GM12878 (cell line): Measurements from ENCODE around the gene EP400. TPM values are rescaled to one million over a fixed set of nuclear protein-coding genes. Genes with fewer than 3 reads are reported as not detected.

Source experiments
- ATAC-seq: fragments of 200-7000 bp; cut with Tn5 transposase; 3 replicates; pipeline ENCODE4 v1.9.1; 2020; ENCODE audit warnings: mild to moderate bottlenecking, moderate library complexity
- BruUV-seq: library from RNA; stranded (reverse); fragments of 400-500 nt; replicated peaks from 2 replicates; lab custom pipeline; 2021; lab: Mats Ljungman, UMichigan
- CTCF ChIA-PET: fragments of 300-600 bp; sonication (Branson Sonifier 250); formaldehyde crosslinking; extraction: SDS; loops from one replicate; lab custom pipeline; 2021; ENCODE audit warnings: inconsistent platforms; lab: Yijun Ruan, JAX
- POLR2A ChIA-PET: fragments of 350-600 bp; formaldehyde crosslinking; extraction: SDS; loops from one replicate; lab custom pipeline; 2021; ENCODE audit warnings: inconsistent platforms; lab: Charles Lee
- RAD21 ChIA-PET: fragments of 300-600 bp; sonication (Branson Sonifier 250); formaldehyde crosslinking; loops from one replicate; lab custom pipeline; 2023; ENCODE audit warnings: antibody characterized with exemption; ENCODE audit not compliant: unreplicated experiment; lab: Charles Lee
- SMC1A ChIA-PET: fragments of 300-600 bp; sonication (Branson Sonifier 250); formaldehyde crosslinking; loops from one replicate; lab custom pipeline; 2023; ENCODE audit not compliant: unreplicated experiment, uncharacterized antibody; lab: Charles Lee
- DNase-seq: peaks from one replicate; pipeline ENCODE4 v3.0.0-alpha.2; 2011; ENCODE audit warnings: low read depth, low spot score
- FAIRE-seq: peaks from 3 replicates; lab custom pipeline; 2011; peaks lifted over from hg19 to GRCh38; lab: Jason Lieb, UNC
- H2AFZ ChIP-seq: 2 replicates; pipeline ENCODE4 v1.6.0; 2011; ENCODE audit warnings: low read depth, low read length, control low read depth; ENCODE audit not compliant: control insufficient read depth
- H3K27ac ChIP-seq: 2 replicates; pipeline ENCODE4 v1.5.1; 2011; ENCODE audit warnings: control low read depth; ENCODE audit not compliant: control insufficient read depth, insufficient read depth
- H3K27me3 ChIP-seq, 2 experiments: replicated peaks in 1 of 2; 2 replicates each; pipeline versions ENCODE4 v1.6.0 to v1.6.1; 2011; ENCODE audit warnings: low read length in 1 of 2; ENCODE audit not compliant: control insufficient read depth in 2 of 2, insufficient read depth in 2 of 2
- H3K36me3 ChIP-seq, 2 experiments: 2 replicates each; pipeline ENCODE4 v1.5.1; 2011; ENCODE audit warnings: low read length in 1 of 2; ENCODE audit not compliant: control insufficient read depth in 2 of 2, insufficient read depth in 2 of 2
- H3K4me1 ChIP-seq: 2 replicates; pipeline ENCODE4 v1.6.1; 2011; ENCODE audit warnings: mild to moderate bottlenecking, low read length, moderate library complexity, mixed read lengths; ENCODE audit not compliant: control insufficient read depth, insufficient read depth
- H3K4me2 ChIP-seq: 2 replicates; pipeline ENCODE4 v1.6.0; 2011; ENCODE audit warnings: control low read depth; ENCODE audit not compliant: control insufficient read depth, insufficient read depth
- H3K4me3 ChIP-seq: fragments of 200-600 bp; sonication (generic); 2 replicates; pipeline ENCODE4 v1.5.1; 2016
- H3K79me2 ChIP-seq: 2 replicates; pipeline ENCODE4 v1.6.0; 2011; ENCODE audit warnings: low read length; ENCODE audit not compliant: control insufficient read depth, insufficient read depth
- H3K9ac ChIP-seq: 2 replicates; pipeline ENCODE4 v1.8.0; 2011; ENCODE audit warnings: low read length, control low read depth, mixed read lengths; ENCODE audit not compliant: control insufficient read depth, insufficient read depth
- H3K9me3 ChIP-seq: replicated peaks from 3 replicates; pipeline ENCODE4 v1.5.1; 2011; ENCODE audit warnings: mild to moderate bottlenecking, low read length; ENCODE audit not compliant: control insufficient read depth, insufficient read depth
- H4K20me1 ChIP-seq: 2 replicates; pipeline ENCODE4 v1.6.0; 2011; ENCODE audit not compliant: control insufficient read depth, insufficient read depth
- ATF2 ChIP-seq: IDR thresholded peaks from 2 replicates; pipeline ENCODE4 v1.6.1; 2012; ENCODE audit warnings: low read length, inconsistent platforms
- ATF7 ChIP-seq: fragments of 450-650 bp; IDR thresholded peaks from 2 replicates; pipeline ENCODE4 v1.6.1; 2016; ENCODE audit warnings: low read depth, mild to moderate bottlenecking
- CBX5 ChIP-seq: sonication (generic); IDR thresholded peaks from 2 replicates; pipeline ENCODE4 v1.6.1; 2016; ENCODE audit warnings: low read depth, moderate library complexity, mild to moderate bottlenecking, inconsistent platforms
- DPF2 ChIP-seq: fragments of 450-650 bp; IDR thresholded peaks from 2 replicates; pipeline ENCODE4 v1.6.1; 2017; ENCODE audit warnings: mild to moderate bottlenecking
- HDAC6 ChIP-seq: fragments of 200-600 bp; sonication (generic); IDR thresholded peaks from one replicate; pipeline ENCODE4 v1.8.0; 2017; ENCODE audit warnings: antibody characterized with exemption; ENCODE audit not compliant: unreplicated experiment
- POLR2A ChIP-seq: IDR thresholded peaks from 2 replicates; pipeline ENCODE4 v1.6.1; 2011; ENCODE audit warnings: low read depth, mild to moderate bottlenecking, low read length
- RAD51 ChIP-seq: fragments of 450-650 bp; IDR thresholded peaks from 2 replicates; pipeline ENCODE4 v1.6.1; 2016; ENCODE audit warnings: moderate library complexity, mild to moderate bottlenecking, inconsistent platforms
- SMARCA5 ChIP-seq: fragments of 450-650 bp; IDR thresholded peaks from 2 replicates; pipeline ENCODE4 v1.6.1; 2017; ENCODE audit warnings: mild to moderate bottlenecking
- SUPT20H ChIP-seq: IDR thresholded peaks from 2 replicates; pipeline ENCODE4 v1.6.1; 2011; ENCODE audit warnings: low read depth, mild to moderate bottlenecking, low read length, moderate library complexity, borderline replicate concordance; ENCODE audit not compliant: control insufficient read depth
- TAF1 ChIP-seq: IDR thresholded peaks from 2 replicates; pipeline ENCODE4 v1.6.1; 2011; ENCODE audit warnings: mild to moderate bottlenecking, low read depth, low read length, borderline replicate concordance
- TCF12 ChIP-seq: IDR thresholded peaks from 2 replicates; pipeline ENCODE4 v1.6.1; 2011; ENCODE audit warnings: low read depth, mild to moderate bottlenecking, low read length
- WRNIP1 ChIP-seq: IDR thresholded peaks from 2 replicates; pipeline ENCODE4 v1.6.1; 2011; ENCODE audit warnings: low read depth, low read length, improper control_type of control experiment, borderline replicate concordance
- ZNF217 ChIP-seq: fragments of 450-650 bp; IDR thresholded peaks from 2 replicates; pipeline ENCODE4 v1.6.1; 2017; ENCODE audit warnings: antibody characterized with exemption, mild to moderate bottlenecking
- ZNF384 ChIP-seq: IDR thresholded peaks from 2 replicates; pipeline ENCODE4 v1.6.1; 2012; ENCODE audit warnings: low read depth, mild to moderate bottlenecking, low read length, improper control_type of control experiment, borderline replicate concordance
- WGBS: methylation state at CpG from one replicate; pipeline ENCODE4 v1.1.6; 2016; ENCODE audit warnings: low lambda C conversion rate; ENCODE audit not compliant: insufficient replicate concordance, insufficient coverage; ENCODE audit errors: missing lambda C conversion rate; 5-methylcytosine and 5-hydroxymethylcytosine counted together
- in situ Hi-C: fragments of 300-500 bp; cut with MboI; formaldehyde crosslinking; loops from 9 replicates; pipeline ENCODE4 v1.14.3; 2018; ENCODE audit warnings: mixed read lengths
- intact Hi-C: fragments of 100-400 bp; cut with micrococcal nuclease; formaldehyde crosslinking; loops from one replicate; pipeline ENCODE4 v1.14.2; 2022; ENCODE audit not compliant: unreplicated experiment
- polyA plus RNA-seq, 11 experiments: library from polyadenylated mRNA; depleted of rRNA in 4 of 11; unstranded in 6 of 11; stranded (reverse) in 5 of 11; fragments of >200 nt; fragmentation: Nextera tagmentation in 4 of 11; fragmentation: Illumina TruSeq in 1 of 11; extraction: Ambion mirVana in 4 of 11; extraction: Trizol in 1 of 11; gene quantifications; 1 replicate in 1 of 11; 2 replicates in 10 of 11; pipeline versions ENCODE4 v1.2.1 to v1.2.3, GENCODE V29; 2011 to 2016; ENCODE audit warnings: inconsistent platforms in 2 of 11, missing spikeins in 2 of 11, low read depth in 1 of 11
- total RNA-seq, 4 experiments: library from RNA; depleted of rRNA in 3 of 4; stranded (reverse); fragments of >200 nt in 3 of 4; fragmentation: Illumina TruSeq in 1 of 4; extraction: Trizol in 1 of 4; gene quantifications; 2 replicates each; pipeline versions ENCODE4 v1.2.1 to v1.2.3, GENCODE V29; 2013 to 2021
- TF ChIP-seq, protein P1 (sequence below): fragments of 450-650 bp; IDR thresholded peaks from 2 replicates; pipeline ENCODE4 v1.6.1; 2018; ENCODE audit warnings: borderline replicate concordance, mild to moderate bottlenecking; ENCODE audit not compliant: partially characterized antibody
- TF ChIP-seq, protein P2 (sequence below): fragments of 450-650 bp; IDR thresholded peaks from 2 replicates; pipeline ENCODE4 v1.6.1; 2016; ENCODE audit warnings: mild to moderate bottlenecking, moderate library complexity, borderline replicate concordance

The EP400 gene
- total and polyA plus RNA-seq, 10 of the 15 experiments (the other 5 are each of a cell fraction or from before 2014, with no cell fraction given): 3.8 to 44.2 (median 8.4) TPM

GRCh38 chr12:132083941-132084620, 134.3 kb downstream of the EP400 start:
- peaks cover 0 to 6% of the 10 kb centered on the region in 2 experiments; a peak in 2 of 4 replicates for H3K36me3 ChIP-seq
- intact Hi-C loops: no loop called here
- WGBS: under 1% methylated on average over 68 of the region's 84 CpGs
- peaks cover 18% of the 10 kb centered on the region for H3K79me2 ChIP-seq
- H3K9me3 ChIP-seq: no peaks in the 10 kb centered on the region
- in situ Hi-C loops: no loop called here
- no peaks in the 10 kb centered on the region for H3K27me3 ChIP-seq
- peak overlapping the region; percentile 70 for H3K4me3 ChIP-seq
- peak; percentile 50 for DNase-seq
- ChIA-PET RAD21 (interaction anchor here (1.4 kb wide), 1 partner anchor 13 kb away, joined by 3 read pairs; no protein-coding TSS in a partner anchor), SMC1A (interaction anchor here (0.9 to 1.5 kb wide), 2 partner anchors 13 to 15 kb away, joined by 4 to 5 read pairs; no protein-coding TSS in a partner anchor), CTCF (interaction anchor here (2.2 kb wide), 1 partner anchor 10 kb away, joined by 5 read pairs; no protein-coding TSS in a partner anchor), POLR2A (interaction anchor here (0.6 to 1.5 kb wide), 4 partner anchors 9 to 475 kb away, joined by 3 to 6 read pairs (median 4); no protein-coding TSS in a partner anchor)
- BruUV-seq: no TSS peak
- H4K20me1 ChIP-seq: no peaks in the 10 kb centered on the region
- H3K4me1 ChIP-seq: no peaks in the 10 kb centered on the region; the same call in 1 of the 2 replicates
- peak overlapping the region; percentile 58; the same call in 1 of the 2 replicates for H3K9ac ChIP-seq
- FAIRE-seq: no peak
- ATAC-seq: peak; percentile 93
- peak overlapping the region; percentile 84 for H3K4me2 ChIP-seq
- H3K27ac ChIP-seq: peak overlapping the region; percentile 51
- H2AFZ ChIP-seq: peak overlapping the region; percentile 67
- TF ChIP-seq RAD51 (no peak), SUPT20H (no peak), WRNIP1 (no peak), ZNF384 (no peak), POLR2A (peak; percentile 93), HDAC6 (no peak), ATF2 (no peak), TCF12 (peak; percentile 63; the same call in 1 of the 2 replicates), CBX5 (no peak), ATF7 (no peak), SMARCA5 (no peak), ZNF217 (no peak), TAF1 (peak; percentile 74), DPF2 (peak; percentile 50)
- TF ChIP-seq, protein P1, sequence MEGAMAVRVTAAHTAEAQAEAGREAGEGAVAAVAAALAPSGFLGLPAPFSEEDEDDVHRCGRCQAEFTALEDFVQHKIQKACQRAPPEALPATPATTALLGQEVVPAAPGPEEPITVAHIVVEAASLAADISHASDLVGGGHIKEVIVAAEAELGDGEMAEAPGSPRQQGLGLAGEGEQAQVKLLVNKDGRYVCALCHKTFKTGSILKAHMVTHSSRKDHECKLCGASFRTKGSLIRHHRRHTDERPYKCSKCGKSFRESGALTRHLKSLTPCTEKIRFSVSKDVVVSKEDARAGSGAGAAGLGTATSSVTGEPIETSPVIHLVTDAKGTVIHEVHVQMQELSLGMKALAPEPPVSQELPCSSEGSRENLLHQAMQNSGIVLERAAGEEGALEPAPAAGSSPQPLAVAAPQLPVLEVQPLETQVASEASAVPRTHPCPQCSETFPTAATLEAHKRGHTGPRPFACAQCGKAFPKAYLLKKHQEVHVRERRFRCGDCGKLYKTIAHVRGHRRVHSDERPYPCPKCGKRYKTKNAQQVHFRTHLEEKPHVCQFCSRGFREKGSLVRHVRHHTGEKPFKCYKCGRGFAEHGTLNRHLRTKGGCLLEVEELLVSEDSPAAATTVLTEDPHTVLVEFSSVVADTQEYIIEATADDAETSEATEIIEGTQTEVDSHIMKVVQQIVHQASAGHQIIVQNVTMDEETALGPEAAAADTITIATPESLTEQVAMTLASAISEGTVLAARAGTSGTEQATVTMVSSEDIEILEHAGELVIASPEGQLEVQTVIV: no peak
- TF ChIP-seq, protein P2, sequence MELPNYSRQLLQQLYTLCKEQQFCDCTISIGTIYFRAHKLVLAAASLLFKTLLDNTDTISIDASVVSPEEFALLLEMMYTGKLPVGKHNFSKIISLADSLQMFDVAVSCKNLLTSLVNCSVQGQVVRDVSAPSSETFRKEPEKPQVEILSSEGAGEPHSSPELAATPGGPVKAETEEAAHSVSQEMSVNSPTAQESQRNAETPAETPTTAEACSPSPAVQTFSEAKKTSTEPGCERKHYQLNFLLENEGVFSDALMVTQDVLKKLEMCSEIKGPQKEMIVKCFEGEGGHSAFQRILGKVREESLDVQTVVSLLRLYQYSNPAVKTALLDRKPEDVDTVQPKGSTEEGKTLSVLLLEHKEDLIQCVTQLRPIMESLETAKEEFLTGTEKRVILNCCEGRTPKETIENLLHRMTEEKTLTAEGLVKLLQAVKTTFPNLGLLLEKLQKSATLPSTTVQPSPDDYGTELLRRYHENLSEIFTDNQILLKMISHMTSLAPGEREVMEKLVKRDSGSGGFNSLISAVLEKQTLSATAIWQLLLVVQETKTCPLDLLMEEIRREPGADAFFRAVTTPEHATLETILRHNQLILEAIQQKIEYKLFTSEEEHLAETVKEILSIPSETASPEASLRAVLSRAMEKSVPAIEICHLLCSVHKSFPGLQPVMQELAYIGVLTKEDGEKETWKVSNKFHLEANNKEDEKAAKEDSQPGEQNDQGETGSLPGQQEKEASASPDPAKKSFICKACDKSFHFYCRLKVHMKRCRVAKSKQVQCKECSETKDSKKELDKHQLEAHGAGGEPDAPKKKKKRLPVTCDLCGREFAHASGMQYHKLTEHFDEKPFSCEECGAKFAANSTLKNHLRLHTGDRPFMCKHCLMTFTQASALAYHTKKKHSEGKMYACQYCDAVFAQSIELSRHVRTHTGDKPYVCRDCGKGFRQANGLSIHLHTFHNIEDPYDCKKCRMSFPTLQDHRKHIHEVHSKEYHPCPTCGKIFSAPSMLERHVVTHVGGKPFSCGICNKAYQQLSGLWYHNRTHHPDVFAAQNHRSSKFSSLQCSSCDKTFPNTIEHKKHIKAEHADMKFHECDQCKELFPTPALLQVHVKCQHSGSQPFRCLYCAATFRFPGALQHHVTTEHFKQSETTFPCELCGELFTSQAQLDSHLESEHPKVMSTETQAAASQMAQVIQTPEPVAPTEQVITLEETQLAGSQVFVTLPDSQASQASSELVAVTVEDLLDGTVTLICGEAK: no peak
